Sigmoid colon (tissue), 7 donors: ENCODE measurements around the gene SMARCC1. TPM values are rescaled to one million over a fixed set of nuclear protein-coding genes. Genes with fewer than 3 reads are reported as not detected.
"Not testable (repeated sequence)": the region's sequence is repeated elsewhere in the genome, so short reads cannot be mapped to it uniquely, and the experiment has no call there.

ENCODE experiments used
- DNase-seq: peaks from one replicate; pipeline ENCODE4 v3.0.0-alpha.2; 2019
- H3K27ac ChIP-seq, 4 donors: fragments of 200-600 bp; sonication (generic); one replicate each; pipeline ENCODE4 v1.5.1; 2016 to 2019; ENCODE audit warnings: mild to moderate bottlenecking in 1 of 4
- H3K27me3 ChIP-seq, 3 donors: fragments of 200-600 bp; sonication (generic); one replicate each; pipeline ENCODE4 v1.5.1; 2019; ENCODE audit warnings: mild to moderate bottlenecking in 1 of 3
- H3K36me3 ChIP-seq, 4 donors: fragments of 200-600 bp; sonication (generic); one replicate each; pipeline ENCODE4 v1.5.1; 2016 to 2019
- H3K4me1 ChIP-seq, 4 donors: fragments of 200-600 bp; sonication (generic); one replicate each; pipeline ENCODE4 v1.5.1; 2017 to 2019
- H3K4me3 ChIP-seq, 4 donors: fragments of 200-600 bp; sonication (generic); one replicate each; pipeline ENCODE4 v1.5.1; 2017 to 2019; ENCODE audit warnings: mild to moderate bottlenecking in 2 of 4, moderate library complexity in 1 of 4
- H3K9me3 ChIP-seq, 4 donors: fragments of 200-600 bp in 3 of 4; sonication (generic) in 3 of 4; one replicate each; pipeline versions ENCODE4 v1.5.1 to v1.6.1; 2013 to 2019
- EP300 ChIP-seq, 4 donors: sonication (generic); formaldehyde crosslinking; IDR thresholded peaks; one replicate each; pipeline ENCODE4 v1.6.1; 2017; ENCODE audit warnings: antibody characterized with exemption in 4 of 4
- POLR2A ChIP-seq, 2 donors: fragments of 450-650 bp; IDR thresholded peaks; one replicate each; pipeline ENCODE4 v1.6.1; 2016; ENCODE audit warnings: antibody characterized with exemption in 2 of 2, mild to moderate bottlenecking in 2 of 2, moderate library complexity in 2 of 2
- POLR2AphosphoS5 ChIP-seq, 4 donors: sonication (generic); formaldehyde crosslinking; IDR thresholded peaks; one replicate each; pipeline ENCODE4 v1.6.1; 2017; ENCODE audit warnings: antibody characterized with exemption in 4 of 4
- WGBS, 2 donors: extraction: QIAGEN DNeasy Blood & Tissue Kit; methylation state at CpG; one replicate each; pipeline ENCODE4 v1.1.7; 2013; 5-methylcytosine and 5-hydroxymethylcytosine counted together
- intact Hi-C: fragments of 100-400 bp; cut with DNase I; formaldehyde crosslinking; loops from one replicate; pipeline ENCODE4 v1.15.1; 2023
- polyA plus RNA-seq, 3 donors: library from polyadenylated mRNA; stranded (reverse); fragments of 200-250 nt; gene quantifications; one replicate each; pipeline ENCODE4 v1.2.3, GENCODE V29; 2013
- total RNA-seq, 4 donors: library from RNA; depleted of rRNA; stranded (reverse); fragments of >200 nt; gene quantifications; one replicate each; pipeline ENCODE4 v1.1.0, GENCODE V29; 2016
- TF ChIP-seq, protein P1 (sequence below), 4 experiments: fragments of 450-650 bp in 3 of 4; fragments of 200-600 bp in 1 of 4; IDR thresholded peaks; one replicate each; pipeline ENCODE4 v1.5.1; 2016 to 2019; ENCODE audit warnings: antibody characterized with exemption in 4 of 4, mild to moderate bottlenecking in 3 of 4, moderate library complexity in 2 of 4
- donor health status: healthy with polysubstance abuse.
- donor health status: Bipolar disorder and iron deficiency.
- donor health status: healthy.

SMARCC1 gene
- total and polyA plus RNA-seq, 7 donors = 11.1 to 57.3 (median 43.9) TPM

DNA sequence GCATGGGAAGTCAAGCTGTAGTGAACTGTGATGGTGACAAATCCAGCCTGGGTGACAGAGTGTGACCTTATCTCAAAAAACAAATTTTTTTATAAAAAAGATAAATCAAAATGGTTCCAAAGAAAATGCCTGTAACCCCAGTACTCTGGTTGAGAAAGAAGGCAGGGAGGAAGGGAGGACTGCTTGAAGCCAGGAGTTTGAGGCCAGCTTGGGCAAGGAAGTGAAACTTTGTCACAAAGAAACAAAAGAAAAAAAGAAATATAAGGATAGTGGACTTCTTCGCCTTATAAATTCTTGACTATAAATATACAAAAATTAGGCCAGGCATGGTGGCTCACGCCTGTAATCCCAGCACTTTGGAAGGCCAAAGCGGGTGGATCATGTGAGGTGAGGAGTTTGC, 34.1 kb downstream of the SMARCC1 start:
- Histone ChIP-seq H3K36me3 (peaks cover 0 to 27% (median 12%) of the 10 kb centered on the region in 4 donors), H3K4me3 (no peak overlapping the region), H3K4me1 (peaks cover 0 to 6% (median 1%) of the 10 kb centered on the region in 4 donors), H3K27ac (no peak overlapping the region), H3K27me3 (no peaks in the 10 kb centered on the region), H3K9me3 (no peaks in the 10 kb centered on the region)
- TF ChIP-seq POLR2A (IDR thresholded peaks at IDR 0.05) (no peak), POLR2AphosphoS5 (IDR thresholded peaks at IDR 0.05) (no peak), EP300 (IDR thresholded peaks at IDR 0.05) (no peak)
- TF ChIP-seq, protein P1, sequence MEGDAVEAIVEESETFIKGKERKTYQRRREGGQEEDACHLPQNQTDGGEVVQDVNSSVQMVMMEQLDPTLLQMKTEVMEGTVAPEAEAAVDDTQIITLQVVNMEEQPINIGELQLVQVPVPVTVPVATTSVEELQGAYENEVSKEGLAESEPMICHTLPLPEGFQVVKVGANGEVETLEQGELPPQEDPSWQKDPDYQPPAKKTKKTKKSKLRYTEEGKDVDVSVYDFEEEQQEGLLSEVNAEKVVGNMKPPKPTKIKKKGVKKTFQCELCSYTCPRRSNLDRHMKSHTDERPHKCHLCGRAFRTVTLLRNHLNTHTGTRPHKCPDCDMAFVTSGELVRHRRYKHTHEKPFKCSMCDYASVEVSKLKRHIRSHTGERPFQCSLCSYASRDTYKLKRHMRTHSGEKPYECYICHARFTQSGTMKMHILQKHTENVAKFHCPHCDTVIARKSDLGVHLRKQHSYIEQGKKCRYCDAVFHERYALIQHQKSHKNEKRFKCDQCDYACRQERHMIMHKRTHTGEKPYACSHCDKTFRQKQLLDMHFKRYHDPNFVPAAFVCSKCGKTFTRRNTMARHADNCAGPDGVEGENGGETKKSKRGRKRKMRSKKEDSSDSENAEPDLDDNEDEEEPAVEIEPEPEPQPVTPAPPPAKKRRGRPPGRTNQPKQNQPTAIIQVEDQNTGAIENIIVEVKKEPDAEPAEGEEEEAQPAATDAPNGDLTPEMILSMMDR (IDR thresholded peaks at IDR 0.05) = no peak
- no peak for DNase-seq
- intact Hi-C loops = no loop called here
- WGBS, 2 donors = 94 to 95% methylated on average over 3 of the region's 3 CpGs

DNA sequence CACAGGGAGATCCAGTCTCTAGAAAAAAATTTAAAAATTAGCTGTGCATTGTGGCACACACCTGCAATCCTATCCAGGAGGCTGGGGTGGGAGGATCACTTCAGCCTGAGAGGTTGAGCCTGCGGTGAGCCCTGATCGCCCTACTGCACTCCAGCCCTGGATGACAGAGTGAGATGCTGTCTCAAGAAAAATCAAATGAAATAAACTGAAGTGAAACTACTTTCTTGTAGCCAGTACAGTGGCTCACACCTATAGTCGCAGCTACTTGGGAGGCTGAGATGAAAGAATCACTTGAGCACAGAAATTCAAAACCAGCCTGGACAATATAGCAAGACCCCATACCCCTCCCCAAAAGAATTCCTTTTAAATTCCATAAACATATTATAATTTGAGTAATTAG, 35.4 kb downstream of the SMARCC1 start:
- Histone ChIP-seq H3K4me1 (peaks cover 0 to 6% (median 3%) of the 10 kb centered on the region in 4 donors), H3K36me3 (peaks cover 0 to 27% (median 12%) of the 10 kb centered on the region in 4 donors), H3K4me3 (no peak overlapping the region), H3K27ac (no peak overlapping the region), H3K27me3 (no peaks in the 10 kb centered on the region), H3K9me3 (no peaks in the 10 kb centered on the region)
- no peak for TF ChIP-seq EP300 (IDR thresholded peaks at IDR 0.05)
- TF ChIP-seq, protein P1 (IDR thresholded peaks at IDR 0.05) = no peak
- no peak for TF ChIP-seq POLR2A (IDR thresholded peaks at IDR 0.05)
- no peak for TF ChIP-seq POLR2AphosphoS5 (IDR thresholded peaks at IDR 0.05)
- WGBS, 2 donors = 93 to 98% methylated on average over 3 of the region's 3 CpGs
- intact Hi-C loops = no loop called here
- DNase-seq = no peak

DNA sequence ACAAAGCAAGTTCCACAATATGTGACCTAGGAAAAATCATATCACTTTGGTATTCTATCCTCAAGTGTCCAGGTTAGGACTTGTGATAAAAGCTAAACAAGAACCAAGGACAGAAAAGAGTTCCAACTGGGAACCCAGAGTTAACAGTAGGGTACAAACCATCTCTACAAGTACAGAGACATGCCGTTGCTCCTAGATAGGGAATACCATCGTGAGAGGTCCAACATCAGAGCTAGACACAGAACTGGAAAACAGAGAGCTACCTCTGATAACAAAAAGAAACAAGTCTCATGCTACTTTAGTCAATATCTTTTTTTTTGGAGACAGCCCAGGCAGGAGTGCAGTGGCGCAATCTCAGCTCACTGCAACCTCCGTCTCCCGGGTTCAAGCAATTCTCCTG, 37.8 kb downstream of the SMARCC1 start:
- intact Hi-C loops = no loop called here
- peaks cover 0 to 27% (median 12%) of the 10 kb centered on the region in 4 donors for H3K36me3 ChIP-seq
- no peak overlapping the region for H3K4me3 ChIP-seq
- no peak for DNase-seq
- no peaks in the 10 kb centered on the region for H3K9me3 ChIP-seq
- WGBS, 2 donors = 93 to 95% methylated on average over 5 of the region's 5 CpGs
- H3K27ac ChIP-seq = no peak overlapping the region
- TF ChIP-seq POLR2A (IDR thresholded peaks at IDR 0.05) (no peak), POLR2AphosphoS5 (IDR thresholded peaks at IDR 0.05) (no peak), EP300 (IDR thresholded peaks at IDR 0.05) (no peak)
- TF ChIP-seq, protein P1 (IDR thresholded peaks at IDR 0.05) = no peak
- no peaks in the 10 kb centered on the region for H3K27me3 ChIP-seq
- H3K4me1 ChIP-seq = peaks cover 0 to 6% (median 3%) of the 10 kb centered on the region in 4 donors

DNA sequence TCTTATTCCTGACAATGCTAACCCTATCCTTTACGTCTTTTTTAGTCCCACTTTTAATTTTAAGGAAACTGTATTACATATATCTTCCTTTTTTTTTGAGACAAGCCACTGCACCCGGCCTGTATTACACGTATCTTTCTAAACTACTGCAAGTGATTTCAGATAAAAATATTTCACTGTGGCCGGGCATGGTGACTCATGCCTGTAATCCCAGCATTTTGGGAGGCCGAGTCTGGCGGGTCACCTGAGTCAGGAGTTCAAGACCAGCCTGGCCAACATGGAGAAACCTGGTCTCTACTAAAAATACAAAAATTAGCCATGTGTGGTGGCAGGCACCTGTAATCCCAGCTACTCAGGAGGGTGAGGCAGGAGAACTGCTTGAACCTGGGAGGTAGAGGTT, 38.3 kb downstream of the SMARCC1 start:
- H3K36me3 ChIP-seq = peaks cover 0 to 27% (median 12%) of the 10 kb centered on the region in 4 donors
- intact Hi-C loops, H3K4me3 ChIP-seq, H3K4me1 ChIP-seq, H3K27ac ChIP-seq, H3K9me3 ChIP-seq, H3K27me3 ChIP-seq, DNase-seq: not testable (repeated sequence)
- WGBS, 2 donors = 73 to 81% methylated on average over 6 of the region's 6 CpGs

DNA sequence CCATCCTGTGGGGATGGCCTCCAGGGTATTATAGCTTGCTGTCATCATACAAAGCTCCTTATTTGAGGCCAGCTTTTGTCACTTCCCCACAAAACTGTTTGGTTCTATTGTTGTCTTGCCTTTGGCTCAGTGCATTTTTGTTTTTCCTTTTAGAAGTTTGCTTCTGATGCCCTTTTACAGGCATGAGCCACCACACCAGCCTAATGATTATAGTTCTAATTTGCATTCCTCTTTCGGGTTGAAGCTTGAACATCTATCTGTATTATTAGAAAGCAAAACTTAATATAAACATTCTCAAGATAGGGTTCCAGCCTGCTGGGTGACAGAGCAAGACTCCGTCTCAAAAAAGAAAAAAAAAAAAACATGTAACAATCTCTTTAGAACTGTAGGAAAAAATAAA, 39.8 kb downstream of the SMARCC1 start:
- no peak for TF ChIP-seq POLR2AphosphoS5 (IDR thresholded peaks at IDR 0.05)
- TF ChIP-seq EP300 (IDR thresholded peaks at IDR 0.05) = no peak
- TF ChIP-seq, protein P1 (IDR thresholded peaks at IDR 0.05) = no peak
- no peak for TF ChIP-seq POLR2A (IDR thresholded peaks at IDR 0.05)
- Histone ChIP-seq H3K4me3 (no peak overlapping the region), H3K27me3 (no peaks in the 10 kb centered on the region), H3K36me3 (peaks cover 0 to 35% (median 12%) of the 10 kb centered on the region in 4 donors), H3K4me1 (peaks cover 0 to 6% (median 3%) of the 10 kb centered on the region in 4 donors), H3K9me3 (no peaks in the 10 kb centered on the region), H3K27ac (no peak overlapping the region)
- intact Hi-C loops = no loop called here
- WGBS, 2 donors = 71 to 89% methylated on average over 2 of the region's 2 CpGs
- DNase-seq = no peak
